Activated T-cell treated with anti-CD3 and anti-CD28 coated beads, Interleukin-2, amount 50 U/mL, for 24 hours (primary cell): ENCODE results near the gene HSPA14.

ENCODE experiments used
- DNase-seq: peaks from one replicate; pipeline ENCODE4 v3.0.0-alpha.2; 2020
- H3K27ac Mint-ChIP-seq: 2 replicates; pipeline ENCODE4 v1.8.0; 2020; ENCODE audit warnings: mild to moderate bottlenecking, mixed read lengths
- H3K27me3 Mint-ChIP-seq: 2 replicates; pipeline ENCODE4 v1.8.0; 2020; ENCODE audit warnings: mixed read lengths
- H3K36me3 Mint-ChIP-seq: 2 replicates; pipeline ENCODE4 v1.8.0; 2020; ENCODE audit warnings: low read depth, mixed read lengths
- H3K4me1 Mint-ChIP-seq: 2 replicates; pipeline ENCODE4 v1.8.0; 2020; ENCODE audit warnings: low read depth, mixed read lengths
- H3K4me3 Mint-ChIP-seq: 2 replicates; pipeline ENCODE4 v1.8.0; 2020; ENCODE audit warnings: mild to moderate bottlenecking, moderate library complexity, mixed read lengths
- H3K9me3 Mint-ChIP-seq: 2 replicates; pipeline ENCODE4 v1.8.0; 2020; ENCODE audit warnings: mixed read lengths

HSPA14 gene

DNA sequence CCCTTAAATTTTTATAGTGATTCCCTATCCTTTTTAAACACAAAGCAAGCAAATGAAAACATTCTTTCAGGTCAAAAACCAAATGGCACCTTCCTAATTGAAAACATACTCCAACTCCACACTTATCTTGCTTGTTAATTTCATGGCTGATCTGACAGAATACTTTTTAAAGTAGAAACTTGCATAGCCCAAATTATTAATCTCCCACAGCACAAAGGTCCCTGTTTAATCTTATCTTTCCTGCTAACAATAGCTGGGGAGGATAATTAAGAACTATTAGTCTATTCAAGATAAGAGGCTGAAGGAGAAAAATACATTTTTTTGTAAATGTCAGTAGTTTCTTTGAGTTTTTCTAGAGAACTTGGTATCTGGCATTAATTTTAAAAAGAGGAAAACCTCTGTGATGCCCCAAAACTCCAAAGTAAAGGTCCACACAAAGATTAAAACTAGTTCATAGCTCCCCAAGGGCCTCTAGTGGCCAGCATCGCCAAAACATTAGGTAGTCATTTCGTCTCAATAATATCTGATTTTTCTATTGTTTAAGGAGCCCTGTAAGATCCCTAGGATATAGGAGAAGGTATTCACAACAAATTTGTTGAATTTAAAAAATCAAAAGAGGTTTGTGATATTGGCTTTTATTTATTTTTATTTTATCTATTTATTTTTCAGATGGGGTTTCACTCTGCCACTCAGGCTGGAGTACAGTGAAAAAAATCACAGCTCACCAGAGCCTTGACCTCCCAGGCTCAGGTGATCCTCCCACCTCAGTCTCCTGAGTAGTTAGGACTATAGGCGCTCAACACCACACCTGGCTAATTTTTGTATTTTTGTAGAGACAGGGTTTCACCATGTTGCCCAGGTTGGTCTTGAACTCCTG, 15.0 kb upstream of the HSPA14 start:
- Mint-ChIP-seq H3K4me1 (peaks cover 4% of the 10 kb centered on the region), H3K27ac (no peak overlapping the region), H3K4me3 (no peak overlapping the region), H3K9me3 (no peaks in the 10 kb centered on the region), H3K36me3 (no peaks in the 10 kb centered on the region), H3K27me3 (no peaks in the 10 kb centered on the region)
- DNase-seq = peak; percentile 40

GRCh38 chr10:14823966-14824365, 14.1 kb upstream of the HSPA14 start:
- Mint-ChIP-seq H3K9me3 (no peaks in the 10 kb centered on the region), H3K4me1 (peaks cover 4% of the 10 kb centered on the region), H3K4me3 (no peak overlapping the region), H3K27ac (no peak overlapping the region), H3K27me3 (no peaks in the 10 kb centered on the region), H3K36me3 (no peaks in the 10 kb centered on the region)
- DNase-seq = no peak

- Mint-ChIP-seq H3K27me3 (no peaks in the 10 kb centered on the region), H3K36me3 (no peaks in the 10 kb centered on the region), H3K9me3 (no peaks in the 10 kb centered on the region), H3K4me3 (no peak overlapping the region), H3K27ac (no peak overlapping the region), H3K4me1 (peaks cover 3% of the 10 kb centered on the region)
- DNase-seq = no peak
These were observed 11.9 kb upstream of the HSPA14 start for GRCh38 chr10:14826076-14826829.

DNA sequence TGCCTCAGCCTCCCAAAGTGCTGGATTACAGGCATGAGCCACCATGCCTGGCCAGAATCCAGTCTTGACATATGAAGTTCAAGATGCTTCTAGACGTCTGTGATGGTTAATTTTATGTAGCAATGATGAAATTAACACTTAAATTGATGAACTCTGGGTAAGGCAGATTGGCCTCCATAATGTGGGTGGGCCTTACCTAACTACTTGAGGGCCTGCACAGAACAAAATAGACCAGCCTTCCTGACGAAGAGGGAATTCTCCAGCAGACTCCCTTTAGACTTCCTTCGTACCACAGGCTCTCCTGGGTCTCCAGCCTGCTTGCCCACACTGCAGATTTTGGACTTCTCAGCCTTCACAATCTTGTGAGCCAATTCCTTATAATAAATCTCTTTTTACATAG, 5.0 kb upstream of the HSPA14 start:
- peaks cover 11% of the 10 kb centered on the region for H3K4me1 Mint-ChIP-seq
- peaks cover 4% of the 10 kb centered on the region for H3K36me3 Mint-ChIP-seq
- H3K4me3 Mint-ChIP-seq = no peak overlapping the region
- no peak overlapping the region for H3K27ac Mint-ChIP-seq
- H3K9me3 Mint-ChIP-seq = no peaks in the 10 kb centered on the region
- no peaks in the 10 kb centered on the region for H3K27me3 Mint-ChIP-seq
- DNase-seq = no peak

GRCh38 chr10:14836208-14836607, 1.9 kb upstream of the HSPA14 start:
- H3K27me3 Mint-ChIP-seq = no peaks in the 10 kb centered on the region
- no peaks in the 10 kb centered on the region for H3K9me3 Mint-ChIP-seq
- H3K4me3 Mint-ChIP-seq = no peak overlapping the region
- H3K27ac Mint-ChIP-seq = no peak overlapping the region
- peaks cover 27% of the 10 kb centered on the region for H3K4me1 Mint-ChIP-seq
- DNase-seq = no peak
- H3K36me3 Mint-ChIP-seq = peaks cover 32% of the 10 kb centered on the region

DNA sequence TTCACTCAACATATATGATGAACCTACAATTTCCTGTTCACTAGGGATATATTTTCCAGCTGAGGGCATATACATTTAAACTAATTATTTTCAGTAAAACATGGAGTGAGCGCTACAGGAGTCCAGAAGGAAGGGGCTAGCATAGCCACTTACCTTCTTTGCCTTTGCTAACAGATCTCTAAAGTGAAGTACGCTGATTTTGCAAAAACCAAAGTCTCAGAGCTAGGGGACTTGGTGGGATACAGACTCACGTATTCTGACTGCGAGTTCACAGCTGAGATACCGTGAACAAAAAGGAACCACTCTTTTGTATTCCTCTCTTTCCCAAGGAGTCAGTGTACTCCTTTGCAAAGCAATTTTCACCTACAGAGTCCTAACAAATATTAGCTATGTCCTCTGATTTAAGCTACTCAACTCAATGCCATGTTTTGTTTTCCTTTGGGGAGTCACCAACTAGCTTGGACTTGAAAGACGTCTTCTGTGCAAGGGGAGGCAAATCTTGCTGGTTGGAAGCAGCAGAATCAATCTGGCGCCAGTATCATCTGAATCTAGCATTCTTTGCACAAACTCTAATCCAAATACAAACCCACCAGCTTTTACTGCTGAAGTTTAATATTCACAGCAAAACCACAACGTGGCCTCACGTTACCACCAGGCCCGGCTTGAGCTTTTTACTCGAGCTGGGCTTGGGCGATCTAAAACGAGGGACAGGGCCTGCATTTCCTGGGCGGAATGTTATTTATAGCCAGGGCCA, 926 bp upstream of the HSPA14 start:
- no peaks in the 10 kb centered on the region for H3K27me3 Mint-ChIP-seq
- peak overlapping the region; percentile 95 for H3K4me3 Mint-ChIP-seq
- DNase-seq = no peak
- H3K4me1 Mint-ChIP-seq = peaks cover 30% of the 10 kb centered on the region
- H3K9me3 Mint-ChIP-seq = no peaks in the 10 kb centered on the region
- H3K27ac Mint-ChIP-seq = peak overlapping the region; percentile 98
- peaks cover 42% of the 10 kb centered on the region for H3K36me3 Mint-ChIP-seq

GRCh38 chr10:14838582-14839304, 637 bp downstream of the HSPA14 start:
- H3K36me3 Mint-ChIP-seq = peaks cover 58% of the 10 kb centered on the region
- no peaks in the 10 kb centered on the region for H3K9me3 Mint-ChIP-seq

GRCh38 chr10:14839305-14839695, 1.2 kb downstream of the HSPA14 start:
- Mint-ChIP-seq H3K27ac (peak overlapping the region; percentile 98), H3K4me3 (peak overlapping the region; percentile 95), H3K9me3 (no peaks in the 10 kb centered on the region), H3K4me1 (peaks cover 30% of the 10 kb centered on the region), H3K36me3 (peaks cover 63% of the 10 kb centered on the region), H3K27me3 (no peaks in the 10 kb centered on the region)
- no peak for DNase-seq

More at GRCh38 chr10:14838582-14839304, 637 bp downstream of the HSPA14 start:
- H3K4me3 Mint-ChIP-seq = peak overlapping the region; percentile 95
- no peaks in the 10 kb centered on the region for H3K27me3 Mint-ChIP-seq
- peak overlapping the region; percentile 98 for H3K27ac Mint-ChIP-seq
- no peak for DNase-seq
- peaks cover 30% of the 10 kb centered on the region for H3K4me1 Mint-ChIP-seq

DNA sequence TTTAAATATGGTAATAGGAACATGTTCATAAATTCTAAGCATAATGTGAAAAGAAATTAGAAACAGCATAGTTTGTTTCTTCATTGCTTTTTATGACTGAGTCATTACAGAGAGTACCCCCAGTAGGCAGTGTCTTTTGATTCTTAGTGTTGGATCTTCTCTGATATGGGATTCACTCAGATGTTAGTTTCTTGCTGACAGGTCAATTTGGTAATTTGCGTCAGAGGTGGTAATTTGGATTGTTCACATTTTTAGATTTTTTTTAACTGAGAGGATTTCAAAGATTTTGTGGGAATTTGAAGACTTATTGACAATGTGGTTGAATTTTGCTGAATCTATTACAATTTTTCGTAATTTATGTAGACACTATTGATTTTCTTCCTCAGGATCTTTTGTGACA, 2.1 kb downstream of the HSPA14 start:
- H3K27me3 Mint-ChIP-seq = no peaks in the 10 kb centered on the region
- H3K27ac Mint-ChIP-seq = peak overlapping the region; percentile 7

GRCh38 chr10:14843327-14843988, 5.4 kb downstream of the HSPA14 start:
- no peak overlapping the region for H3K27ac Mint-ChIP-seq
- peaks cover 22% of the 10 kb centered on the region for H3K4me1 Mint-ChIP-seq
- peaks cover 91% of the 10 kb centered on the region for H3K36me3 Mint-ChIP-seq
- H3K27me3 Mint-ChIP-seq = no peaks in the 10 kb centered on the region
- H3K4me3 Mint-ChIP-seq = no peak overlapping the region
- DNase-seq = no peak
- no peaks in the 10 kb centered on the region for H3K9me3 Mint-ChIP-seq

More for the DNA sequence above, 2.1 kb downstream of the HSPA14 start:
- DNase-seq = no peak
- Mint-ChIP-seq H3K4me1 (peaks cover 30% of the 10 kb centered on the region), H3K9me3 (no peaks in the 10 kb centered on the region), H3K36me3 (peaks cover 71% of the 10 kb centered on the region), H3K4me3 (peak overlapping the region; percentile 95)

DNA sequence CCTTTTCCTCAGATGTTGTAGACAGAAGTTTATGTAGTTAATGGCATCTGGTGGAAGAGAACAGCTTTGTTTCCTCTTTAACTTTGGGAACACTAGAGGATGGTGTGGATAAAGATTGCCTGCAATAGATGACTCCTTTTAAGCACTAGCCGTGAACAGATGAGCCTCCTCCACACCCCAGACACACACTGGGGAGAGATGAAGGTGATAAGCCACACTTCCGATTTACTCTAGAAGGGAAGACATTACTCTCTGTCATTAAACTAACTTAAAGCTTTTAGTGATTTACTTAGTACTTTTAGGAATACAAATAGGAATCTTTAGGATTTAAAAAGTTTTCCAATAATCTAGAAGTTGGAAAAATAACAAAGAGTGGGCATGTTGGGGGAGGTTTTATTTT, 6.8 kb downstream of the HSPA14 start:
- H3K27ac Mint-ChIP-seq = no peak overlapping the region
- no peaks in the 10 kb centered on the region for H3K9me3 Mint-ChIP-seq
- no peak for DNase-seq
- H3K27me3 Mint-ChIP-seq = no peaks in the 10 kb centered on the region
- no peak overlapping the region for H3K4me3 Mint-ChIP-seq
- H3K36me3 Mint-ChIP-seq = peaks cover 90% of the 10 kb centered on the region
- peaks cover 13% of the 10 kb centered on the region for H3K4me1 Mint-ChIP-seq

DNA sequence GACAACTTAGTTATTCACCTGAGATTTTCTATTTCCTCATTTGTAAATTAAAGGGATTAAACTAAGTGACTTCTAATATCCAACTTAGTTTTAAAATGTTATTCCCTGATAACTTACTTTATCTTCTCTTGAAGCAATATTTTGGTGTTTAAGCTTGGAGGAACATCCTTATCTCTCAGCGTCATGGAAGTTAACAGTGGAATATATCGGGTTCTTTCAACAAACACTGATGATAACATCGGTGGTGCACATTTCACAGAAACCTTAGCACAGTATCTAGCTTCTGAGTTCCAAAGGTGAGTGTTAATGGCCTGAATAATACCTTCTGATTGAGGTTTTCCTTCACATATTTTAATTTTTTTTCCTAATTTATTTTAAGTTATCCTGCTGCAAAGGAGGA, 14.1 kb downstream of the HSPA14 start:
- no peak for DNase-seq
- H3K4me3 Mint-ChIP-seq = no peak overlapping the region
- no peaks in the 10 kb centered on the region for H3K9me3 Mint-ChIP-seq
- H3K4me1 Mint-ChIP-seq = no peaks in the 10 kb centered on the region
- H3K36me3 Mint-ChIP-seq = peaks cover 88% of the 10 kb centered on the region
- no peaks in the 10 kb centered on the region for H3K27me3 Mint-ChIP-seq
- no peak overlapping the region for H3K27ac Mint-ChIP-seq

GRCh38 chr10:14855453-14855852, 17.3 kb downstream of the HSPA14 start:
- H3K27ac Mint-ChIP-seq = no peak overlapping the region
- H3K27me3 Mint-ChIP-seq = no peaks in the 10 kb centered on the region
- no peak overlapping the region for H3K4me3 Mint-ChIP-seq
- H3K9me3 Mint-ChIP-seq = no peaks in the 10 kb centered on the region
- peaks cover 94% of the 10 kb centered on the region for H3K36me3 Mint-ChIP-seq
- DNase-seq = no peak
- H3K4me1 Mint-ChIP-seq = no peaks in the 10 kb centered on the region
